WTC11 (cell line): ENCODE results near the gene ABHD12. TPM values are rescaled to one million over a fixed set of nuclear protein-coding genes. Genes with fewer than 3 reads are reported as not detected.

ENCODE experiments used
- ATAC-seq: fragments of 200-7000 bp; cut with Tn5 transposase; 2 replicates; pipeline ENCODE4 v1.10.0; 2021; ENCODE audit warnings: mild to moderate bottlenecking, moderate library complexity
- CTCF ChIA-PET: fragments of 300-600 bp; sonication (Branson Sonifier 250); formaldehyde crosslinking; loops from one replicate; lab custom pipeline; 2021; ENCODE audit warnings: antibody characterized with exemption; lab: Charles Lee
- POLR2A ChIA-PET: fragments of 350-600 bp; sonication (Branson Sonifier 250); formaldehyde crosslinking; loops from one replicate; lab custom pipeline; 2021; ENCODE audit warnings: antibody characterized with exemption; lab: Charles Lee
- DNase-seq: peaks from one replicate; pipeline ENCODE4 v3.0.0; 2021; ENCODE audit warnings: low spot score
- H3K27ac Mint-ChIP-seq: 2 replicates; pipeline ENCODE4 v1.8.0; 2021; ENCODE audit warnings: mixed read lengths
- H3K27me3 Mint-ChIP-seq: 2 replicates; pipeline ENCODE4 v1.8.0; 2021; ENCODE audit warnings: low read depth, mild to moderate bottlenecking, moderate library complexity, mixed read lengths
- H3K36me3 Mint-ChIP-seq: 2 replicates; pipeline ENCODE4 v1.8.0; 2021; ENCODE audit warnings: mixed read lengths
- H3K4me1 Mint-ChIP-seq: 2 replicates; pipeline ENCODE4 v1.8.0; 2022; ENCODE audit warnings: mixed read lengths
- H3K4me3 Mint-ChIP-seq: 2 replicates; pipeline ENCODE4 v1.8.0; 2021; ENCODE audit warnings: mild to moderate bottlenecking, moderate library complexity, mixed read lengths
- H3K9me3 Mint-ChIP-seq: 2 replicates; pipeline ENCODE4 v1.8.0; 2021; ENCODE audit warnings: mixed read lengths
- ARID4B ChIP-seq: sonication (generic); formaldehyde crosslinking; IDR thresholded peaks from 2 replicates; pipeline ENCODE4 v1.8.0; 2023; ENCODE audit warnings: missing genetic modification reagents, mild to moderate bottlenecking, borderline replicate concordance
- CREM ChIP-seq: sonication (generic); formaldehyde crosslinking; IDR thresholded peaks from 2 replicates; pipeline ENCODE4 v1.8.1; 2022; ENCODE audit warnings: mild to moderate bottlenecking, missing genetic modification reagents, moderate library complexity
- CTCF ChIP-seq: fragments of 200-600 bp; IDR thresholded peaks from 2 replicates; pipeline ENCODE4 v1.8.0; 2022; ENCODE audit warnings: antibody characterized with exemption
- EMX1 ChIP-seq: fragments of 250-450 bp; sonication (Bioruptor Pico); IDR thresholded peaks from 2 replicates; pipeline ENCODE4 v1.8.0; 2021; ENCODE audit warnings: mild to moderate bottlenecking
- ETV6 ChIP-seq: sonication (generic); formaldehyde crosslinking; IDR thresholded peaks from 2 replicates; pipeline ENCODE4 v1.8.1; 2022; ENCODE audit warnings: mild to moderate bottlenecking, missing genetic modification reagents
- FOXP1 ChIP-seq: sonication (generic); formaldehyde crosslinking; IDR thresholded peaks from 2 replicates; pipeline ENCODE4 v1.8.0; 2022; ENCODE audit warnings: missing genetic modification reagents, mild to moderate bottlenecking, moderate library complexity, borderline replicate concordance
- GRHL2 ChIP-seq: fragments of 250-450 bp; sonication (Bioruptor Pico); IDR thresholded peaks from 2 replicates; pipeline ENCODE4 v1.8.0; 2022; ENCODE audit warnings: mild to moderate bottlenecking, moderate library complexity; ENCODE audit not compliant: insufficient replicate concordance, severe bottlenecking
- GTF2I ChIP-seq: fragments of 250-450 bp; sonication (Bioruptor Pico); conservative IDR thresholded peaks from 2 replicates; pipeline ENCODE4 v1.4.0; 2021; ENCODE audit warnings: mild to moderate bottlenecking
- HMGA2 ChIP-seq: fragments of 250-450 bp; sonication (Bioruptor Pico); IDR thresholded peaks from 2 replicates; pipeline ENCODE4 v1.4.0; 2021; ENCODE audit warnings: mild to moderate bottlenecking, moderate library complexity
- ZNF281 ChIP-seq: sonication (generic); formaldehyde crosslinking; IDR thresholded peaks from 2 replicates; pipeline ENCODE4 v1.8.0; 2023; ENCODE audit warnings: mild to moderate bottlenecking, missing genetic modification reagents
- ZNF423 ChIP-seq: fragments of 250-450 bp; sonication (Bioruptor Pico); IDR thresholded peaks from 2 replicates; pipeline ENCODE4 v2.1.2; 2022; ENCODE audit warnings: mild to moderate bottlenecking, moderate library complexity
- ZNF425 ChIP-seq: fragments of 250-450 bp; sonication (Bioruptor Pico); conservative IDR thresholded peaks from 2 replicates; pipeline ENCODE4 v1.9.0; 2021; ENCODE audit warnings: mild to moderate bottlenecking
- ZNF512 ChIP-seq: sonication (generic); formaldehyde crosslinking; IDR thresholded peaks from 2 replicates; pipeline ENCODE4 v1.8.1; 2022; ENCODE audit warnings: missing genetic modification reagents, borderline replicate concordance
- total RNA-seq: library from RNA; stranded (reverse); gene quantifications from 3 replicates; pipeline ENCODE4 v1.2.3, GENCODE V29; 2021

Gene ABHD12
- total RNA-seq, 1 experiment from 2014 or later = 63.1 TPM

GRCh38 chr20:25299806-25300205, 90.8 kb downstream of the ABHD12 start:
- no peak for DNase-seq
- H3K4me3 Mint-ChIP-seq = no peak overlapping the region

More at GRCh38 chr20:25299806-25300205, 90.8 kb downstream of the ABHD12 start:
- Mint-ChIP-seq H3K27ac (no peak overlapping the region; the same call in 1 of the 2 replicates), H3K27me3 (no peaks in the 10 kb centered on the region), H3K36me3 (peaks cover 7% of the 10 kb centered on the region; the same call in 1 of the 2 replicates)
- CTCF ChIA-PET = interaction anchor here (1.8 to 2.1 kb wide), 6 partner anchors 8 to 99 kb away, joined by 5 to 19 read pairs (median 6); no protein-coding TSS in a partner anchor
- POLR2A ChIA-PET = interaction anchor here (0.6 kb wide), 1 partner anchor 136 kb away, joined by 3 read pairs; no protein-coding TSS in a partner anchor
- TF ChIP-seq ZNF281 (CRISPR knock-in tag) (no peak), ETV6 (CRISPR knock-in tag) (no peak), HMGA2 (CRISPR knock-in tag) (no peak), ZNF423 (CRISPR knock-in tag) (no peak), ZNF425 (CRISPR knock-in tag) (no peak), CTCF (no peak), EMX1 (CRISPR knock-in tag) (no peak), GRHL2 (CRISPR knock-in tag) (no peak), GTF2I (CRISPR knock-in tag) (no peak), ZNF512 (CRISPR knock-in tag) (no peak), ARID4B (CRISPR knock-in tag) (no peak), FOXP1 (CRISPR knock-in tag) (no peak), CREM (CRISPR knock-in tag) (no peak)
- TF ChIP-seq, all 79 proteins: peak for 0
- ATAC-seq = no peak
- peaks cover 25% of the 10 kb centered on the region for H3K4me1 Mint-ChIP-seq
- no peaks in the 10 kb centered on the region for H3K9me3 Mint-ChIP-seq
